HepG2 (cell line): ENCODE data around the gene PPIL6.

Source experiments
- CHD4 ChIP-seq: fragments of 200-600 bp; sonication (generic); IDR thresholded peaks from 2 replicates; pipeline ENCODE4 v1.7.0; 2017; ENCODE audit warnings: mild to moderate bottlenecking, low read length, borderline replicate concordance
- FOXC1 ChIP-seq: sonication (generic); formaldehyde crosslinking; IDR thresholded peaks from 2 replicates; pipeline ENCODE4 v1.8.0; 2022; ENCODE audit warnings: mild to moderate bottlenecking, missing genetic modification reagents, borderline replicate concordance
- POLR2AphosphoS5 ChIP-seq: IDR thresholded peaks from 2 replicates; pipeline ENCODE4 v1.6.1; 2012; ENCODE audit warnings: low read depth, low read length
- POLR2G ChIP-seq: fragments of 200-400 bp; formaldehyde crosslinking; IDR thresholded peaks from 2 replicates; pipeline ENCODE4 v1.6.1; 2018; ENCODE audit warnings: mild to moderate bottlenecking, low read depth, low read length, moderate library complexity
- SMC3 ChIP-seq: IDR thresholded peaks from 2 replicates; pipeline ENCODE4 v1.6.1; 2011; ENCODE audit warnings: low read length, improper control_type of control experiment

DNA sequence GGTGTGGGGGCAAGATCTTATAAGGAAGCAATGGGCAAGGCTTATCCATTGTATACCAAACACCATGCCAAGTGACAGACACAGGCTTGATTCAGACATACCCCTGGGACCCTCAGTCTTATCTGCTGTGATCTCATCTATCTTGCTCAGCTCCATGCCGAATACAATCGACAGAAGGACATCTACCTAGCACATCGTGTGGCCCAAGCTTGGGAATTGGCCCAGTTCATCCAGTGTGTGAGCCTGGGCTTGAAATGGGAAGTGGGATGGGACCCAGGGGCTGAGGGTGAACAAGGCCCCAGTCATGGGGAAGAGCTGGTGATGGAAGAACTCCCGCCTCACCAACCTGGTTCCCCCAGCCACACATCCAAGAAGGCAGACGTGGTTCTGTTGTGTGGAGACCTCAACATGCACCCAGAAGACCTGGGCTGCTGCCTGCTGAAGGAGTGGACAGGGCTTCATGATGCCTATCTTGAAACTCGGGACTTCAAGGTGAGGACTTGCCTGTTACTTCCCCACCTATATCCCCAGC, 2.0 kb upstream of the PPIL6 start:
- TF ChIP-seq SMC3: no peak
- TF ChIP-seq POLR2G: no peak
- no peak for TF ChIP-seq CHD4
- TF ChIP-seq POLR2AphosphoS5: no peak
- TF ChIP-seq FOXC1 (CRISPR knock-in tag): no peak
